HG03457 (cell line): Measurements from ENCODE around the gene DSG4.

Source experiments
- ATAC-seq: cut with Tn5 transposase; IDR thresholded peaks from one replicate; pipeline ENCODE4 v1.9.1; 2021; ENCODE audit warnings: moderate number of reproducible peaks; ENCODE audit not compliant: unreplicated experiment

Gene DSG4

GRCh38 chr18:31409276-31409675 is 32.7 kb downstream of the DSG4 start:
- no peak for ATAC-seq

- ATAC-seq = no peak
These were observed 34.3 kb downstream of the DSG4 start for GRCh38 chr18:31410716-31411483.

GRCh38 chr18:31413137-31413536 is 36.6 kb downstream of the DSG4 start:
- ATAC-seq = no peak

GRCh38 chr18:31417850-31418249 is 41.3 kb downstream of the DSG4 start:
- ATAC-seq = no peak

GRCh38 chr18:31419457-31419932 is 42.9 kb downstream of the DSG4 start:
- no peak for ATAC-seq

- ATAC-seq = no peak
These were observed 43.5 kb downstream of the DSG4 start for GRCh38 chr18:31420032-31420431.

GRCh38 chr18:31420524-31420923 is 43.9 kb downstream of the DSG4 start:
- ATAC-seq = no peak

- no peak for ATAC-seq
These were observed 47.9 kb downstream of the DSG4 start for GRCh38 chr18:31424383-31424988.

GRCh38 chr18:31426021-31426420 is 49.4 kb downstream of the DSG4 start:
- ATAC-seq = no peak

- no peak for ATAC-seq
These were observed 50.4 kb downstream of the DSG4 start for GRCh38 chr18:31426871-31427406.

GRCh38 chr18:31428211-31428610 is 51.6 kb downstream of the DSG4 start:
- ATAC-seq = no peak

- ATAC-seq = no peak
These were observed 53.0 kb downstream of the DSG4 start for GRCh38 chr18:31429623-31430022.

- no peak for ATAC-seq
These were observed 53.5 kb downstream of the DSG4 start for GRCh38 chr18:31430072-31430471.

GRCh38 chr18:31430554-31430953 is 54.0 kb downstream of the DSG4 start:
- ATAC-seq = no peak

GRCh38 chr18:31432316-31432715 is 55.7 kb downstream of the DSG4 start:
- ATAC-seq = no peak

- ATAC-seq = no peak
These were observed 60.2 kb downstream of the DSG4 start for GRCh38 chr18:31436825-31437224.

- ATAC-seq = no peak
These were observed 61.8 kb downstream of the DSG4 start for GRCh38 chr18:31438402-31438801.

- ATAC-seq = no peak
These were observed 63.3 kb downstream of the DSG4 start for GRCh38 chr18:31439807-31440325.

- no peak for ATAC-seq
These were observed 64.2 kb downstream of the DSG4 start for GRCh38 chr18:31440787-31441186.

GRCh38 chr18:31441493-31441892 is 64.9 kb downstream of the DSG4 start:
- ATAC-seq = no peak

- no peak for ATAC-seq
These were observed 67.6 kb downstream of the DSG4 start for GRCh38 chr18:31444142-31444541.

GRCh38 chr18:31445908-31446307 is 69.3 kb downstream of the DSG4 start:
- no peak for ATAC-seq
